K562 (cell line): ENCODE results near the gene CARD9. TPM values are rescaled to one million over a fixed set of nuclear protein-coding genes. Genes with fewer than 3 reads are reported as not detected.

Experiments
- REST ChIP-seq, 2 experiments: fragments of 450-650 bp; formaldehyde crosslinking in 1 of 2; IDR thresholded peaks; 2 replicates each; pipeline versions ENCODE4 v1.4.0 to v1.6.1; 2014 to 2020; ENCODE audit warnings: mild to moderate bottlenecking in 2 of 2, borderline replicate concordance in 1 of 2, low read depth in 1 of 2
- polyA plus RNA-seq, 8 experiments: library from polyadenylated mRNA; depleted of rRNA in 4 of 8; stranded (reverse) in 5 of 8; unstranded in 3 of 8; fragments of >200 nt; fragmentation: Nextera tagmentation in 2 of 8; fragmentation: Illumina TruSeq in 1 of 8; extraction: Ambion mirVana in 2 of 8; extraction: Trizol in 1 of 8; gene quantifications; 2 replicates each; pipeline versions ENCODE4 v1.2.1 to v1.2.3, GENCODE V29; 2011 to 2014; ENCODE audit warnings: inconsistent platforms in 1 of 8, missing spikeins in 1 of 8
- total RNA-seq, 7 experiments: library from RNA; depleted of rRNA in 6 of 7; stranded (reverse); fragments of >200 nt in 6 of 7; fragmentation: Illumina TruSeq in 2 of 7; extraction: Trizol in 2 of 7; gene quantifications; 2 replicates each; pipeline versions ENCODE4 v1.2.1 to v1.2.3, GENCODE V29; 2011 to 2021; ENCODE audit warnings: low replicate concordance in 1 of 7

CARD9 gene
- total and polyA plus RNA-seq, 9 of the 15 experiments (the other 6 are each of a cell fraction or from before 2014, with no cell fraction given) = 1.7 to 53.0 (median 9.7) TPM

- no peak for TF ChIP-seq REST (IDR thresholded peaks at IDR 0.05; ENCODE audit: borderline replicate concordance)
- TF ChIP-seq REST (CRISPR knock-in tag; IDR thresholded peaks at IDR 0.05; ENCODE audit: low read depth) = 0 out of 2 replicates have a peak, but pooled peaks have one; percentile 10
Observed at GRCh38 chr9:136399176-136400037, 25.9 kb upstream of the CARD9 start (continued).
